ENCODE measurements around the gene JAZF1. TPM values are rescaled to one million over a fixed set of nuclear protein-coding genes. Genes with fewer than 3 reads are reported as not detected.

JAZF1 gene
- total RNA-seq, 1 experiment from 2014 or later, result 0.90 TPM

DNA sequence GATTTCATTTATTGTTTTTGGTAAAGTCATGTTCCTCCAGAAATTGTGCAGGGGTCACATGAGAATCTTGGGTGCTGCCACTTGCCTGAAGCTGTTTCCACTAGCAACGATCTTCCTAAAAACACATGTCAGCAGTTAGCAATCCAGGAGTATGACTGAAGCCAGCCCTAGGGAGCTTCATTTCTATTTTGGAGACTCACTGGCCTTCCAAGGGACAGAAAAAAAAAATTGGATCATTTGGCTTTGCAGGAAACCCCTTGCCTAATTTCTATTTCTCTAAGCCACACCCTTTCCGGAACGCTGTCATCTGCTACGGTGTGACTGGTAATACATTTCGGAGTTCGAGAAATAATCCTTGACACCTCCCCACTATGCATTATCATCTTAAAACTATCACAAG is 236.0 kb downstream of the JAZF1 start:
- no peaks in the 10 kb centered on the region for H3K36me3 ChIP-seq (ENCODE audit: low read depth)
- H3K9me3 ChIP-seq (ENCODE audit: insufficient read depth, low read depth), result no peaks in the 10 kb centered on the region
- H3K27ac ChIP-seq, result no peak overlapping the region
- H4K20me1 ChIP-seq (ENCODE audit: insufficient read depth), result no peaks in the 10 kb centered on the region
- no TSS peak for BruUV-seq (replicated peaks)
- no peaks in the 10 kb centered on the region for H3K79me2 ChIP-seq (ENCODE audit: low read depth)
- H2AFZ ChIP-seq, result no peak overlapping the region
- ChIA-PET POLR2A (ENCODE audit: unreplicated experiment) (no interaction called here), CTCF (interaction anchor here (0.7 kb wide), 1 partner anchor 133 kb away, joined by 3 read pairs; no protein-coding TSS in a partner anchor)
- H3F3A ChIP-seq (ENCODE audit: insufficient read depth, low read depth), result no peaks in the 10 kb centered on the region
- no peaks in the 10 kb centered on the region for H3K4me1 ChIP-seq (replicated peaks; ENCODE audit: insufficient read depth)
- DNase-seq, result no peak
- no peak overlapping the region for H3K4me2 ChIP-seq
- H3K9me2 ChIP-seq (ENCODE audit: insufficient read depth), result no peaks in the 10 kb centered on the region
- no peak for TF ChIP-seq CTCF (conservative IDR thresholded peaks at IDR 0.05)
- no peak for TF ChIP-seq EZH2 (IDR thresholded peaks at IDR 0.05; ENCODE audit: low read depth)
- no peak overlapping the region for H3K4me3 ChIP-seq
- no peaks in the 10 kb centered on the region for H3K27me3 ChIP-seq (ENCODE audit: insufficient read depth, low read depth)
- intact Hi-C loops (cut with micrococcal nuclease; ENCODE audit: unreplicated experiment), result no loop called here

DNA sequence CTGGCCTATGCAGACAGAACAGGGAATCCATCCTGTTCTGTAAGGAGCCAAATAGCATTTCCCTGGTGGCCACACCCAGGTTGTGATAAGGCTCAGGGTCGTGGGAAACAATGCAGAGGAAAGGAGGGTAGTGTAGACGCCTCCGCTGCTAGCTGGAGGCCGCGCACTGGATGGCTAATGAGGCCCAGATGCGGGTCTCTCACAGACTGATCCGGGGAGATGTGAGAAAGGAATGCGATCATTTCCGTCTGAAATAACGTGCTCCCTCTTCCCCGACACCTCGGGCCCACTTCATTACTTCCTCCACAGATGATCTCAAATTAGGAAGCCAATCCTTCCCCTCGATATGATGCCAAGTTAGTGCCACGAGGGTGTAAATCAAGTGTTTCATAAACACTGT is 237.4 kb downstream of the JAZF1 start:
- no TSS peak for BruUV-seq (replicated peaks)
- no peaks in the 10 kb centered on the region for H3K27me3 ChIP-seq (ENCODE audit: insufficient read depth, low read depth)
- H3K27ac ChIP-seq, result no peak overlapping the region
- H3K79me2 ChIP-seq (ENCODE audit: low read depth), result no peaks in the 10 kb centered on the region
- intact Hi-C loops (cut with micrococcal nuclease; ENCODE audit: unreplicated experiment), result no loop called here
- H3K4me3 ChIP-seq, result no peak overlapping the region
- H3F3A ChIP-seq (ENCODE audit: insufficient read depth, low read depth), result no peaks in the 10 kb centered on the region
- TF ChIP-seq EZH2 (IDR thresholded peaks at IDR 0.05; ENCODE audit: low read depth) (no peak), CTCF (conservative IDR thresholded peaks at IDR 0.05) (no peak)
- no peak for DNase-seq
- ChIA-PET CTCF (no interaction called here), POLR2A (ENCODE audit: unreplicated experiment) (no interaction called here)
- H3K9me3 ChIP-seq (ENCODE audit: insufficient read depth, low read depth), result no peaks in the 10 kb centered on the region
- H3K4me1 ChIP-seq (replicated peaks; ENCODE audit: insufficient read depth), result no peaks in the 10 kb centered on the region
- H3K9me2 ChIP-seq (ENCODE audit: insufficient read depth), result no peaks in the 10 kb centered on the region
- no peaks in the 10 kb centered on the region for H3K36me3 ChIP-seq (ENCODE audit: low read depth)
- H4K20me1 ChIP-seq (ENCODE audit: insufficient read depth), result no peaks in the 10 kb centered on the region
- H3K4me2 ChIP-seq, result no peak overlapping the region
- no peak overlapping the region for H2AFZ ChIP-seq

GRCh38 chr7:27942711-27943110 is 237.9 kb downstream of the JAZF1 start:
- intact Hi-C loops (cut with micrococcal nuclease; ENCODE audit: unreplicated experiment), result no loop called here
- Histone ChIP-seq H3K9me3 (ENCODE audit: insufficient read depth, low read depth) (no peaks in the 10 kb centered on the region), H2AFZ (no peak overlapping the region), H3K4me3 (no peak overlapping the region), H3K27ac (no peak overlapping the region), H3F3A (ENCODE audit: insufficient read depth, low read depth) (no peaks in the 10 kb centered on the region), H3K4me2 (no peak overlapping the region), H4K20me1 (ENCODE audit: insufficient read depth) (no peaks in the 10 kb centered on the region), H3K9me2 (ENCODE audit: insufficient read depth) (no peaks in the 10 kb centered on the region), H3K79me2 (ENCODE audit: low read depth) (no peaks in the 10 kb centered on the region), H3K4me1 (replicated peaks; ENCODE audit: insufficient read depth) (no peaks in the 10 kb centered on the region), H3K27me3 (ENCODE audit: insufficient read depth, low read depth) (no peaks in the 10 kb centered on the region), H3K36me3 (ENCODE audit: low read depth) (no peaks in the 10 kb centered on the region)
- TF ChIP-seq EZH2 (IDR thresholded peaks at IDR 0.05; ENCODE audit: low read depth) (no peak), CTCF (conservative IDR thresholded peaks at IDR 0.05) (no peak)
- BruUV-seq (replicated peaks), result no TSS peak
- ChIA-PET POLR2A (ENCODE audit: unreplicated experiment) (no interaction called here), CTCF (interaction anchor here (0.5 kb wide), 1 partner anchor 55 kb away, joined by 16 read pairs; no protein-coding TSS in a partner anchor)
- DNase-seq, result no peak

Data from PC-9 (cell line).